ENCODE measurements around the gene FHL2. TPM values are rescaled to one million over a fixed set of nuclear protein-coding genes. Genes with fewer than 3 reads are reported as not detected.

FHL2 gene
- total and polyA plus RNA-seq, 9 of the 15 experiments (the other 6 are each of a cell fraction or from before 2014, with no cell fraction given): 7.5 to 33.1 (median 23.9) TPM

DNA sequence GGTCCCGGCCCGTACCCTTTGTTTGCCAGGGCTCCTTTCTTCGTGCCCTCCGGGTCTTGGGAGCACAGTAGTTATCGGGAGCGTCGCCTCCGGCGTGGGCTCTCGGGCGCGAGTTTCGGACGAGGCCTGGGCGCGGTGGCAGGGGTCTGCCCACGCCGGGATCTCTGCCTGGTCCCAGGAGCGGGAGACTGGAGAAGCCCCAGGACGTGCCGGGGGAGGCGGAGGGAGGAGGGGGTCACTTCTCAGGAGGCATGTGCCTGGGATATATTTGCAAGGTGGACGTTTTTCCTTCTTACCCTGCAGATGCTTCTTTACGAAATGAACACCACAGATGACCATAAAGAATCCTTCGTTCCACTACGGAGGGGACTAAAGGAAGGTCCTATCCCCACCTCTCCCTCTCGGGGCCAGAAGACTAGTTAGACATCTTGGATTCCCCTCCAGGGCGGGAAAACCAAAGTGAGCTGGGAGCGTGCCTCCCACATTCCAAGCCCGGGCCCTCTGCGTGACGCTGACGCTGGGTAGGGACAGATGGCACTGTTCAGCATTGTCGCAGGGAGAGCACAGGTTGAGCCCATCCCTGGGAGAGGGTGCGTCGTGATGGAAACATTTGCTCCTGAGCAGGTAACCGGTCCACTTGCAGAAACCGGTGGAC is 483 bp upstream of the FHL2 start (continued):
- no peak for TF ChIP-seq BMI1 (IDR thresholded peaks at IDR 0.05; ENCODE audit: low read length)
- TF ChIP-seq, protein P1, sequence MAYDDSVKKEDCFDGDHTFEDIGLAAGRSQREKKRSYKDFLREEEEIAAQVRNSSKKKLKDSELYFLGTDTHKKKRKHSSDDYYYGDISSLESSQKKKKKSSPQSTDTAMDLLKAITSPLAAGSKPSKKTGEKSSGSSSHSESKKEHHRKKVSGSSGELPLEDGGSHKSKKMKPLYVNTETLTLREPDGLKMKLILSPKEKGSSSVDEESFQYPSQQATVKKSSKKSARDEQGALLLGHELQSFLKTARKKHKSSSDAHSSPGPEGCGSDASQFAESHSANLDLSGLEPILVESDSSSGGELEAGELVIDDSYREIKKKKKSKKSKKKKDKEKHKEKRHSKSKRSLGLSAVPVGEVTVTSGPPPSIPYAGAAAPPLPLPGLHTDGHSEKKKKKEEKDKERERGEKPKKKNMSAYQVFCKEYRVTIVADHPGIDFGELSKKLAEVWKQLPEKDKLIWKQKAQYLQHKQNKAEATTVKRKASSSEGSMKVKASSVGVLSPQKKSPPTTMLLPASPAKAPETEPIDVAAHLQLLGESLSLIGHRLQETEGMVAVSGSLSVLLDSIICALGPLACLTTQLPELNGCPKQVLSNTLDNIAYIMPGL (CRISPR knock-in tag; IDR thresholded peaks at IDR 0.05): peak; percentile 62; the same call in 1 of the 2 replicates
- no peak for TF ChIP-seq SMC3 (conservative IDR thresholded peaks at IDR 0.05; ENCODE audit: insufficient read depth, low read depth, low read length)
- no peak for TF ChIP-seq TBP (optimal IDR thresholded peaks at IDR 0.05; ENCODE audit: low read depth, low read length)
- TF ChIP-seq, protein P2, sequence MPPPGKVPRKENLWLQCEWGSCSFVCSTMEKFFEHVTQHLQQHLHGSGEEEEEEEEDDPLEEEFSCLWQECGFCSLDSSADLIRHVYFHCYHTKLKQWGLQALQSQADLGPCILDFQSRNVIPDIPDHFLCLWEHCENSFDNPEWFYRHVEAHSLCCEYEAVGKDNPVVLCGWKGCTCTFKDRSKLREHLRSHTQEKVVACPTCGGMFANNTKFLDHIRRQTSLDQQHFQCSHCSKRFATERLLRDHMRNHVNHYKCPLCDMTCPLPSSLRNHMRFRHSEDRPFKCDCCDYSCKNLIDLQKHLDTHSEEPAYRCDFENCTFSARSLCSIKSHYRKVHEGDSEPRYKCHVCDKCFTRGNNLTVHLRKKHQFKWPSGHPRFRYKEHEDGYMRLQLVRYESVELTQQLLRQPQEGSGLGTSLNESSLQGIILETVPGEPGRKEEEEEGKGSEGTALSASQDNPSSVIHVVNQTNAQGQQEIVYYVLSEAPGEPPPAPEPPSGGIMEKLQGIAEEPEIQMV (tag; conservative IDR thresholded peaks at IDR 0.05; ENCODE audit: low read depth): no peak
- TF ChIP-seq, protein P3, sequence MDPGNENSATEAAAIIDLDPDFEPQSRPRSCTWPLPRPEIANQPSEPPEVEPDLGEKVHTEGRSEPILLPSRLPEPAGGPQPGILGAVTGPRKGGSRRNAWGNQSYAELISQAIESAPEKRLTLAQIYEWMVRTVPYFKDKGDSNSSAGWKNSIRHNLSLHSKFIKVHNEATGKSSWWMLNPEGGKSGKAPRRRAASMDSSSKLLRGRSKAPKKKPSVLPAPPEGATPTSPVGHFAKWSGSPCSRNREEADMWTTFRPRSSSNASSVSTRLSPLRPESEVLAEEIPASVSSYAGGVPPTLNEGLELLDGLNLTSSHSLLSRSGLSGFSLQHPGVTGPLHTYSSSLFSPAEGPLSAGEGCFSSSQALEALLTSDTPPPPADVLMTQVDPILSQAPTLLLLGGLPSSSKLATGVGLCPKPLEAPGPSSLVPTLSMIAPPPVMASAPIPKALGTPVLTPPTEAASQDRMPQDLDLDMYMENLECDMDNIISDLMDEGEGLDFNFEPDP (CRISPR knock-in tag; IDR thresholded peaks at IDR 0.05): peak; percentile 34; the same call in 1 of the 2 replicates
- TF ChIP-seq, protein P4, sequence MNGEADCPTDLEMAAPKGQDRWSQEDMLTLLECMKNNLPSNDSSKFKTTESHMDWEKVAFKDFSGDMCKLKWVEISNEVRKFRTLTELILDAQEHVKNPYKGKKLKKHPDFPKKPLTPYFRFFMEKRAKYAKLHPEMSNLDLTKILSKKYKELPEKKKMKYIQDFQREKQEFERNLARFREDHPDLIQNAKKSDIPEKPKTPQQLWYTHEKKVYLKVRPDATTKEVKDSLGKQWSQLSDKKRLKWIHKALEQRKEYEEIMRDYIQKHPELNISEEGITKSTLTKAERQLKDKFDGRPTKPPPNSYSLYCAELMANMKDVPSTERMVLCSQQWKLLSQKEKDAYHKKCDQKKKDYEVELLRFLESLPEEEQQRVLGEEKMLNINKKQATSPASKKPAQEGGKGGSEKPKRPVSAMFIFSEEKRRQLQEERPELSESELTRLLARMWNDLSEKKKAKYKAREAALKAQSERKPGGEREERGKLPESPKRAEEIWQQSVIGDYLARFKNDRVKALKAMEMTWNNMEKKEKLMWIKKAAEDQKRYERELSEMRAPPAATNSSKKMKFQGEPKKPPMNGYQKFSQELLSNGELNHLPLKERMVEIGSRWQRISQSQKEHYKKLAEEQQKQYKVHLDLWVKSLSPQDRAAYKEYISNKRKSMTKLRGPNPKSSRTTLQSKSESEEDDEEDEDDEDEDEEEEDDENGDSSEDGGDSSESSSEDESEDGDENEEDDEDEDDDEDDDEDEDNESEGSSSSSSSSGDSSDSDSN (IDR thresholded peaks at IDR 0.05; ENCODE audit: borderline replicate concordance in 1 of 2, low read depth in 2 of 2, low read length in 2 of 2): no peak
- 0 out of 2 replicates have a peak, but pooled peaks have one; percentile 70 for TF ChIP-seq MTA3 (IDR thresholded peaks at IDR 0.05; ENCODE audit: borderline replicate concordance)
